K562 (cell line): Measurements from ENCODE around the gene BIRC7. TPM values are rescaled to one million over a fixed set of nuclear protein-coding genes. Genes with fewer than 3 reads are reported as not detected.

ENCODE experiments used
- ATAC-seq: fragments of 200-7000 bp; cut with Tn5 transposase; 3 replicates; pipeline ENCODE4 v1.9.1; 2020; ENCODE audit warnings: moderate library complexity
- BruUV-seq: library from RNA; stranded (reverse); fragments of 400-500 nt; replicated peaks from 2 replicates; lab custom pipeline; 2021; lab: Mats Ljungman, UMichigan
- CTCF ChIA-PET: fragments of 300-600 bp; formaldehyde crosslinking; extraction: SDS; loops from one replicate; lab custom pipeline; 2021; ENCODE audit warnings: low intra/inter-chr PET ratio; lab: Yijun Ruan, JAX
- POLR2A ChIA-PET: fragments of 300-600, 350-650 bp; sonication (Branson Sonifier 250); formaldehyde crosslinking; extraction: SDS; loops from one replicate; lab custom pipeline; 2021; ENCODE audit warnings: antibody characterized with exemption, inconsistent platforms; lab: Yijun Ruan, JAX
- DNase-seq, 4 experiments: peaks; one replicate each; pipeline versions ENCODE4 v3.0.0 to v3.0.0-alpha.2; 2011 to 2018; ENCODE audit warnings: low spot score in 3 of 4, mixed read lengths in 3 of 4; ENCODE audit errors: extremely low read depth in 1 of 4
- FAIRE-seq: peaks from 2 replicates; lab custom pipeline; 2011; peaks lifted over from hg19 to GRCh38; lab: Jason Lieb, UNC
- H2AFZ ChIP-seq: 2 replicates; pipeline ENCODE4 v1.6.0; 2011; ENCODE audit warnings: low read depth, low read length, control low read depth, inconsistent platforms
- H3K27ac ChIP-seq: fragments of 200-600 bp; 3 replicates; pipeline ENCODE4 v1.8.0; 2011; ENCODE audit warnings: low read depth, mild to moderate bottlenecking, control low read depth, inconsistent platforms, low read length, moderate library complexity, mixed read lengths; ENCODE audit errors: extremely low read depth
- H3K27me3 ChIP-seq, 2 experiments: fragments of 300-600 bp in 1 of 2; 2 replicates in 1 of 2; 3 replicates in 1 of 2; pipeline versions ENCODE4 v1.6.0 to v1.8.0; 2011; ENCODE audit warnings: inconsistent platforms in 2 of 2, low read length in 2 of 2, mild to moderate bottlenecking in 1 of 2, mixed read lengths in 1 of 2, moderate library complexity in 1 of 2; ENCODE audit not compliant: control insufficient read depth in 2 of 2, insufficient read depth in 2 of 2
- H3K36me3 ChIP-seq: fragments of 300-600 bp; 3 replicates; pipeline ENCODE4 v1.8.0; 2011; ENCODE audit warnings: mild to moderate bottlenecking, low read length, inconsistent platforms; ENCODE audit not compliant: control insufficient read depth, insufficient read depth
- H3K4me1 ChIP-seq, 2 experiments: fragments of 200-600 bp in 1 of 2; replicated peaks in 1 of 2; 2 replicates in 1 of 2; 3 replicates in 1 of 2; pipeline versions ENCODE4 v1.5.1 to v1.8.0; 2011; ENCODE audit warnings: inconsistent platforms in 2 of 2, low read length in 2 of 2, mild to moderate bottlenecking in 1 of 2, mixed read lengths in 1 of 2, moderate library complexity in 1 of 2; ENCODE audit not compliant: control insufficient read depth in 2 of 2, insufficient read depth in 2 of 2
- H3K4me2 ChIP-seq: 2 replicates; pipeline ENCODE4 v1.6.1; 2011; ENCODE audit warnings: low read length, control low read depth, inconsistent platforms, mixed read lengths; ENCODE audit not compliant: insufficient read depth
- H3K4me3 ChIP-seq: fragments of 200-600 bp; sonication (generic), shearing (Covaris generic); 2 replicates; pipeline ENCODE4 v1.5.1; 2016; ENCODE audit warnings: control low read depth, inconsistent platforms
- H3K79me2 ChIP-seq: fragments of 200-600 bp; 3 replicates; pipeline ENCODE4 v1.8.0; 2011; ENCODE audit warnings: low read length, inconsistent platforms; ENCODE audit not compliant: control insufficient read depth, insufficient read depth
- H3K9ac ChIP-seq, 2 experiments: 2 replicates each; pipeline versions ENCODE4 v1.6.0 to v1.6.1; 2011; ENCODE audit warnings: low read depth in 2 of 2, low read length in 2 of 2, control low read depth in 1 of 2, inconsistent platforms in 1 of 2, mild to moderate bottlenecking in 1 of 2, mixed read lengths in 1 of 2; ENCODE audit not compliant: insufficient read depth in 1 of 2
- H3K9me1 ChIP-seq: one replicate; pipeline ENCODE4 v1.6.0; 2011; ENCODE audit warnings: inconsistent platforms, mild to moderate bottlenecking, low read length, moderate library complexity; ENCODE audit not compliant: control insufficient read depth, insufficient read depth
- H3K9me3 ChIP-seq: replicated peaks from 2 replicates; pipeline ENCODE4 v1.5.1; 2011; ENCODE audit warnings: low read depth, low read length, inconsistent platforms; ENCODE audit not compliant: control insufficient read depth, insufficient read depth
- H4K20me1 ChIP-seq: replicated peaks from 2 replicates; pipeline ENCODE4 v1.6.1; 2011; ENCODE audit warnings: low read length, inconsistent platforms, mixed read lengths; ENCODE audit not compliant: control insufficient read depth, insufficient read depth
- BRCA1 ChIP-seq, 2 experiments: fragments of 450-650 bp in 1 of 2; sonication (generic) in 1 of 2; formaldehyde crosslinking in 1 of 2; IDR thresholded peaks; 2 replicates each; pipeline versions ENCODE4 v1.5.0 to v1.6.1; 2017 to 2020; ENCODE audit warnings: mild to moderate bottlenecking in 1 of 2, missing genetic modification reagents in 1 of 2
- BRF1 ChIP-seq: IDR thresholded peaks from 3 replicates; pipeline ENCODE4 v1.6.1; 2011; ENCODE audit warnings: borderline replicate concordance, mild to moderate bottlenecking; ENCODE audit not compliant: insufficient read length; ENCODE audit errors: extremely low read depth
- CHD1 ChIP-seq: fragments of 200-600 bp; sonication (generic); IDR thresholded peaks from one replicate; pipeline ENCODE4 v1.6.1; 2012; ENCODE audit warnings: mild to moderate bottlenecking, moderate library complexity, low read length, inconsistent platforms
- CHD2 ChIP-seq: IDR thresholded peaks from 2 replicates; pipeline ENCODE4 v1.6.1; 2011; ENCODE audit warnings: low read depth, low read length
- COPS2 ChIP-seq: fragments of 450-650 bp; conservative IDR thresholded peaks from 2 replicates; pipeline ENCODE4 v1.6.1; 2016; ENCODE audit warnings: mild to moderate bottlenecking, moderate library complexity
- HMGN3 ChIP-seq: IDR thresholded peaks from 2 replicates; pipeline ENCODE4 v1.6.1; 2011; ENCODE audit warnings: borderline replicate concordance, low read depth, mild to moderate bottlenecking, mixed read lengths, low read length; ENCODE audit not compliant: insufficient read length; ENCODE audit errors: extremely low read depth
- MTA1 ChIP-seq: fragments of 450-650 bp; IDR thresholded peaks from 2 replicates; pipeline ENCODE4 v1.6.1; 2017; ENCODE audit warnings: borderline replicate concordance
- PKNOX1 ChIP-seq: fragments of 450-650 bp; IDR thresholded peaks from 2 replicates; pipeline ENCODE4 v1.6.1; 2016
- SMARCC2 ChIP-seq: fragments of 450-650 bp; IDR thresholded peaks from 2 replicates; pipeline ENCODE4 v1.6.1; 2017; ENCODE audit warnings: antibody characterized with exemption, moderate library complexity, mild to moderate bottlenecking, low read depth
- U2AF1 ChIP-seq: fragments of 200-400 bp; formaldehyde crosslinking; optimal IDR thresholded peaks from 2 replicates; pipeline ENCODE3; 2017; ENCODE audit warnings: mild to moderate bottlenecking, low read depth, low read length, moderate library complexity
- ZBTB17 ChIP-seq: fragments of 450-650 bp; formaldehyde crosslinking; IDR thresholded peaks from 2 replicates; pipeline ENCODE4 v1.4.0; 2020; ENCODE audit warnings: mild to moderate bottlenecking
- ZFP30 ChIP-seq: fragments of 250-450 bp; sonication (Bioruptor Pico); IDR thresholded peaks from 2 replicates; pipeline ENCODE4 v1.8.0; 2022; ENCODE audit warnings: moderate library complexity, mild to moderate bottlenecking, inconsistent platforms, borderline replicate concordance
- ZNF12 ChIP-seq: sonication (generic); formaldehyde crosslinking; IDR thresholded peaks from 2 replicates; pipeline ENCODE4 v1.4.0; 2020; ENCODE audit warnings: mild to moderate bottlenecking, missing genetic modification reagents
- ZNF133 ChIP-seq: fragments of 250-450 bp; sonication (Bioruptor Pico); IDR thresholded peaks from 2 replicates; pipeline ENCODE4 v1.4.0; 2020; ENCODE audit warnings: mild to moderate bottlenecking
- ZNF830 ChIP-seq: fragments of 250-450 bp; sonication (Bioruptor Pico); IDR thresholded peaks from 2 replicates; pipeline ENCODE4 v1.5.0; 2021; ENCODE audit warnings: mild to moderate bottlenecking
- WGBS: fragments of 100-300 bp; shearing (Covaris generic); methylation state at CpG from one replicate; pipeline ENCODE4 v1.1.6; 2016; ENCODE audit warnings: low coverage, mixed read lengths; ENCODE audit not compliant: insufficient coverage; ENCODE audit errors: missing lambda C conversion rate; 5-methylcytosine and 5-hydroxymethylcytosine counted together
- in situ Hi-C: fragments of 300-500 bp; cut with MboI; formaldehyde crosslinking; loops from 4 replicates; pipeline ENCODE4 v1.15.0; 2018; ENCODE audit warnings: inconsistent platforms, mixed read lengths
- intact Hi-C: fragments of 100-400 bp; cut with micrococcal nuclease; formaldehyde crosslinking; loops from 2 replicates; pipeline ENCODE4 v1.14.2; 2022
- polyA plus RNA-seq, 8 experiments: library from polyadenylated mRNA; depleted of rRNA in 4 of 8; stranded (reverse) in 5 of 8; unstranded in 3 of 8; fragments of >200 nt; fragmentation: Nextera tagmentation in 2 of 8; fragmentation: Illumina TruSeq in 1 of 8; extraction: Ambion mirVana in 2 of 8; extraction: Trizol in 1 of 8; gene quantifications; 2 replicates each; pipeline versions ENCODE4 v1.2.1 to v1.2.3, GENCODE V29; 2011 to 2014; ENCODE audit warnings: inconsistent platforms in 1 of 8, missing spikeins in 1 of 8
- total RNA-seq, 7 experiments: library from RNA; depleted of rRNA in 6 of 7; stranded (reverse); fragments of >200 nt in 6 of 7; fragmentation: Illumina TruSeq in 2 of 7; extraction: Trizol in 2 of 7; gene quantifications; 2 replicates each; pipeline versions ENCODE4 v1.2.1 to v1.2.3, GENCODE V29; 2011 to 2021; ENCODE audit warnings: low replicate concordance in 1 of 7

BIRC7 gene
- total and polyA plus RNA-seq, 9 of the 15 experiments (the other 6 are each of a cell fraction or from before 2014, with no cell fraction given) = 0.14 to 0.19 (median 0.16) TPM; not detected in 5

GRCh38 chr20:63258781-63259180, 23.1 kb downstream of the BIRC7 start:
- no peak for ATAC-seq
- Histone ChIP-seq H3K27me3 (peaks cover 38 to 78% of the 10 kb centered on the region in 2 experiments; a peak in 4 of 5 replicates), H2AFZ (no peak overlapping the region), H4K20me1 (0 out of 2 replicates have a peak, but pooled peaks cover 11% of the 10 kb centered on the region), H3K9ac (no peak overlapping the region), H3K9me1 (no peaks in the 10 kb centered on the region), H3K4me1 (peaks cover under 1 to 25% of the 10 kb centered on the region in 2 experiments; a peak in 3 of 5 replicates), H3K36me3 (no peaks in the 10 kb centered on the region), H3K9me3 (no peaks in the 10 kb centered on the region), H3K4me2 (no peak overlapping the region), H3K79me2 (no peaks in the 10 kb centered on the region), H3K27ac (no peak overlapping the region), H3K4me3 (no peak overlapping the region)
- intact Hi-C loops = no loop called here
- in situ Hi-C loops = no loop called here
- no peak for FAIRE-seq
- DNase-seq = no peak
- ChIA-PET CTCF (no interaction called here), POLR2A (no interaction called here)
- WGBS = 9% methylated on average over 7 of the region's 8 CpGs
- TF ChIP-seq BRF1 (no peak), CHD1 (no peak), ZFP30 (CRISPR knock-in tag) (no peak), COPS2 (no peak), CHD2 (no peak), HMGN3 (no peak), BRCA1 (IDR thresholded peaks at IDR 0.05) (no peak), BRCA1 (CRISPR knock-in tag; IDR thresholded peaks at IDR 0.05) (no peak), ZNF12 (CRISPR knock-in tag) (no peak), MTA1 (no peak), ZNF830 (CRISPR knock-in tag) (no peak), ZNF133 (CRISPR knock-in tag) (no peak), PKNOX1 (no peak), SMARCC2 (no peak), ZBTB17 (CRISPR knock-in tag) (no peak), U2AF1 (no peak)
- BruUV-seq = no TSS peak
